Measurements from ENCODE around the gene RNH1. TPM values are rescaled to one million over a fixed set of nuclear protein-coding genes. Genes with fewer than 3 reads are reported as not detected.

The RNH1 gene
- polyA plus RNA-seq, 3 donors = 381 to 445 (median 443) TPM

- Histone ChIP-seq H2AFZ (ENCODE audit: insufficient read depth, low read depth, low read length, poor library complexity, severe bottlenecking) (no peak overlapping the region), H3K4me1 (ENCODE audit: control insufficient read depth in 1 of 2, insufficient read depth in 2 of 2, low read length in 2 of 2) (no peaks in the 10 kb centered on the region), H3K79me2 (ENCODE audit: insufficient read depth, low read length) (peaks cover 3% of the 10 kb centered on the region), H3K9ac (ENCODE audit: insufficient read depth, low read length, poor library complexity, severe bottlenecking) (no peak overlapping the region), H3K4me3 (replicated peaks in 1 of 3; ENCODE audit: low read depth in 2 of 3, low read length in 3 of 3) (no peak overlapping the region), H4K20me1 (ENCODE audit: insufficient read depth, low read length) (peaks cover 37% of the 10 kb centered on the region), H3K9me3 (replicated peaks in 1 of 2; ENCODE audit: control insufficient read depth in 1 of 2, insufficient read depth in 1 of 2, low read length in 2 of 2) (no peaks in the 10 kb centered on the region), H3K4me2 (replicated peaks; ENCODE audit: extremely low read depth, low read length, poor library complexity, severe bottlenecking) (no peak overlapping the region), H3K27me3 (ENCODE audit: control insufficient read depth in 2 of 2, insufficient read depth in 2 of 2, low read length in 2 of 2) (no peaks in the 10 kb centered on the region), H3K27ac (ENCODE audit: low read depth in 1 of 2, low read length in 2 of 2) (no peak overlapping the region), H3K36me3 (replicated peaks in 1 of 2; ENCODE audit: control insufficient read depth in 1 of 2, insufficient read depth in 2 of 2, low read length in 2 of 2) (peaks cover 40 to 44% of the 10 kb centered on the region in 2 donors)
- no peak overlapping the region for H3K4me3 Mint-ChIP-seq
- H3K4me1 Mint-ChIP-seq = no peaks in the 10 kb centered on the region
- peaks cover 27 to 53% of the 10 kb centered on the region in 2 donors for H3K36me3 Mint-ChIP-seq
- TF ChIP-seq CTCF (IDR thresholded peaks at IDR 0.05) = no peak
- peaks cover 0 to 2% (median 0%) of the 10 kb centered on the region in 3 donors for H3K27me3 Mint-ChIP-seq (ENCODE audit: low read depth in 3 of 3)
- H3K27ac Mint-ChIP-seq = no peak overlapping the region
- no peak for DNase-seq
- no peaks in the 10 kb centered on the region for H3K9me3 Mint-ChIP-seq
- intact Hi-C loops (cut with micrococcal nuclease) = no loop called here
- 91% methylated on average over 6 of the region's 7 CpGs for WGBS (ENCODE audit: insufficient coverage)
Measured at GRCh38 chr11:491358-491757, 15.7 kb downstream of the RNH1 start.

- Mint-ChIP-seq H3K9me3 (no peaks in the 10 kb centered on the region), H3K4me1 (no peaks in the 10 kb centered on the region), H3K27me3 (ENCODE audit: low read depth in 3 of 3) (peaks cover 0 to 2% (median 0%) of the 10 kb centered on the region in 3 donors), H3K27ac (peak overlapping the region in 2 of 7 donors; percentile 21 to 50), H3K36me3 (peaks cover 25 to 49% of the 10 kb centered on the region in 2 donors), H3K4me3 (no peak overlapping the region)
- WGBS (ENCODE audit: insufficient coverage) = 89% methylated on average over 15 of the region's 15 CpGs
- Histone ChIP-seq H3K36me3 (replicated peaks in 1 of 2; ENCODE audit: control insufficient read depth in 1 of 2, insufficient read depth in 2 of 2, low read length in 2 of 2) (peaks cover 35 to 39% of the 10 kb centered on the region in 2 donors), H3K79me2 (ENCODE audit: insufficient read depth, low read length) (peaks cover 1% of the 10 kb centered on the region), H3K9ac (ENCODE audit: insufficient read depth, low read length, poor library complexity, severe bottlenecking) (no peak overlapping the region), H3K4me2 (replicated peaks; ENCODE audit: extremely low read depth, low read length, poor library complexity, severe bottlenecking) (no peak overlapping the region), H3K27ac (ENCODE audit: low read depth in 1 of 2, low read length in 2 of 2) (no peak overlapping the region), H2AFZ (ENCODE audit: insufficient read depth, low read depth, low read length, poor library complexity, severe bottlenecking) (no peak overlapping the region), H3K4me3 (replicated peaks in 1 of 3; ENCODE audit: low read depth in 2 of 3, low read length in 3 of 3) (no peak overlapping the region), H4K20me1 (ENCODE audit: insufficient read depth, low read length) (peaks cover 33% of the 10 kb centered on the region), H3K27me3 (ENCODE audit: control insufficient read depth in 2 of 2, insufficient read depth in 2 of 2, low read length in 2 of 2) (no peaks in the 10 kb centered on the region), H3K9me3 (replicated peaks in 1 of 2; ENCODE audit: control insufficient read depth in 1 of 2, insufficient read depth in 1 of 2, low read length in 2 of 2) (no peaks in the 10 kb centered on the region), H3K4me1 (ENCODE audit: control insufficient read depth in 1 of 2, insufficient read depth in 2 of 2, low read length in 2 of 2) (no peaks in the 10 kb centered on the region)
- TF ChIP-seq CTCF (IDR thresholded peaks at IDR 0.05) = no peak
- DNase-seq = no peak
- intact Hi-C loops (cut with micrococcal nuclease) = no loop called here
Measured at GRCh38 chr11:490930-491260, 16.1 kb downstream of the RNH1 start.

All from CD14-positive monocyte (primary cell).